DMS53 treated with DMSO at 0.1 percent for 48 hours (cell line): ENCODE results near the gene TNNI2.
"Not testable (repeated sequence)": the region's sequence is repeated elsewhere in the genome, so short reads cannot be mapped to it uniquely, and the experiment has no call there.

Experiments
- DNase-seq: peaks from one replicate; lab custom pipeline; 2025; ENCODE audit not compliant: unreplicated experiment; lab: John Stamatoyannopoulos, UW

TNNI2 gene

DNA sequence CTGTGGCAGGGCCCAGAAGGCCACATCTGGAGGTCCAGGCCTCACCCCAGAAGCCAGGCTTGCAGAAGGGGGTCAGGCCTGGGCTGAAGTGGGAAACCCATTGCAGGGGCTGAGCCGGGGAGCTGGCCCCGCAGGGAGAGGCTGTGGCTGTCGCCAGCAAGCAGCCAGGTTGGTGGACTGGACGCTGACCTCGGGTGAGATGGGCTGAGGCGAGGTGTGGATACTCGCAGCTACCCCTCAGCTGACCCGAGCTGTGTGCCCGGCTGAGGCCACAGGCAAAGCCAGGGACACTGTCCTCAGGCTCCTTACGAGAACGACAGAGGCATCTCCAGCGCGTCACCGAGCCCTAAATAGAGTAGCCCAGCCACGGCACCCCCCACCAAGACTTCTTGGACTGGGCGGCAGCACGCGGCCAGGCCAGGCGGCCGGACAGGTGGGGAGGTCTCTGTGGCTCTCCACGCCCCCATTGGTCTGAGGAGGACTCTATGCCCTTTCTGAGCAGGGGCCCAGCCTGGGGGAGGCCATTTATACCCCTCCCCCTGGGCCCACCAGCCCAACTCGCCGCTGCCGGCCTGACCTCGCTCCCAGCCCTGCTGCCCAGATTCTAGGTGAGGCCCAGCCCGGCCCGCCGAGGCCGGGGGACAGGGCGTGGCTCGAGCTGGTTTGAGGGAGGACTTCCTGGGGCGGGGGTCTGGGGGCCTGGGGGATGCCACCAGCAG is at the start of gene TNNI2:
Gene TNNI2, plus strand, starts transcription at position 556 of the 719 bp plus-strand sequence. CDS start 716 bp downstream, outside the sequence.
- DNase-seq = no peak

- no peak for DNase-seq
Measured at GRCh38 chr11:1791912-1792311, 46.9 kb upstream of the TNNI2 start.

GRCh38 chr11:1792461-1792860 is 46.3 kb upstream of the TNNI2 start:
- DNase-seq = no peak

DNA sequence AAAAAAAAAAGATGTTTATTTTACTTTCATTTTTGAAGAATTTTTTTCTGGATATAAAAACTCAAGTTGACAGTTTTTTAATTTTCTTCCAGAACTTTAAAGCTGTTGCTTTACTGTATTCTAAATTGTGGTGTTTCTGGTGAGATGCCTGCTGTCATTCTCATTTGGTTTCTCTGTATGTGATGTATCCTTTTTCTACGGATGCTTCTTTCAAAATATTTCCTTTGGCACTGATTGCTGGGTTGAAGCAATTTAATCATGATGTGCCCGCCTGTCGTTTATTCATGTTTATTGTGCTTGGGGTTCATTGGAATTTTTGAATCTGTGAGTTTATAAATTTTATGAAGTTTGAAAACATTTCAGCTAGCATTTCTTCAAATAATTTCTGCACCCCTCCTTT is 45.7 kb upstream of the TNNI2 start:
- no peak for DNase-seq

DNA sequence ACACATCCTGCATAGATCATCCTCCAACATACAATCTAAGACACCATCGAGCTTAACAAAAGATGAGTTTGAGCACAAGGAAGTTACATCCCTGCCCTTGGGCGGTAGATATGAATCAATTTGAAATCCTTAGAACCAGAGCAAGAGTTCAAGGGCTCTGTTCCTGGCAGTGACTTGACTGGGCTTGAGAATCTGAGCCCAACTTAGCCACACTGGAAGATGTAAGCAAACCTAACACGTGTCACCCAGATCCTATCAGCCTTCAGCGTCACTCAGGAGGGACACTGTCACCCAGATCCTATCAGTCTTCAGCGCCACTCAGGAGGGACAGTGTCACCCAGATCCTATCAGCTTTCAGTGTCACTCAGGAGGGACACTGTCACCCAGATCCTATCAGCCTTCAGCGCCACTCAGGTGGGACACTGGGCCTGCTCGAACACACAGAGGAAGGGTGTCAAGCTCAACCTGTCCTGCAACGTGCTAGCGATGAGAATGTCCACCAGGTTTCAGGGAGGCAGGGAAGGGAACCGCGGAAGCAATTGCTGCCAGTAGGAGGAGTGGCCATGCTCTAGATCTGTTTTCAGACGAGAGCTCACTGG is 42.3 kb upstream of the TNNI2 start:
- DNase-seq = no peak

GRCh38 chr11:1797391-1798125 is 41.2 kb upstream of the TNNI2 start:
- no peak for DNase-seq

GRCh38 chr11:1803246-1803645 is 35.5 kb upstream of the TNNI2 start:
- DNase-seq = no peak

GRCh38 chr11:1803835-1804519 is 34.8 kb upstream of the TNNI2 start:
- DNase-seq = not testable (repeated sequence)

DNA sequence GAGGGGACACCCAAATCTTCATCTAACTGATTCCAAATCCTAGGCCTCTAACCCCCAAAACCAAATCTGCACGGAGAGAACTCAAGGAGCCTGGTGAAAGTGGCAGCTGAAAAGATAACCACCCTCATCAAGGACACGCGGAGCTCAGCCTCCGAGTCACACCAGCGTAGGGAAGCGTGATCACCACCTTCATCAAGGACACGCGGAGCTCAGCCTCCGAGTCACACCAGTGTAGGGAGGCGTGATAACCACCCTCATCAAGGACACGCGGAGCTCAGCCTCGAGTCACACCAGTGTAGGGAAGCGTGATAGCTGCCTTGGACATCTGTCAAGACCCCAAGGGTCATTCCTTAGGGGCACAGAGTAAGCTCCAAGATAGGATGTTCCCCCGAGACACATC is 33.3 kb upstream of the TNNI2 start:
- no peak for DNase-seq

GRCh38 chr11:1807264-1807995 is 31.4 kb upstream of the TNNI2 start:
- DNase-seq = no peak

DNA sequence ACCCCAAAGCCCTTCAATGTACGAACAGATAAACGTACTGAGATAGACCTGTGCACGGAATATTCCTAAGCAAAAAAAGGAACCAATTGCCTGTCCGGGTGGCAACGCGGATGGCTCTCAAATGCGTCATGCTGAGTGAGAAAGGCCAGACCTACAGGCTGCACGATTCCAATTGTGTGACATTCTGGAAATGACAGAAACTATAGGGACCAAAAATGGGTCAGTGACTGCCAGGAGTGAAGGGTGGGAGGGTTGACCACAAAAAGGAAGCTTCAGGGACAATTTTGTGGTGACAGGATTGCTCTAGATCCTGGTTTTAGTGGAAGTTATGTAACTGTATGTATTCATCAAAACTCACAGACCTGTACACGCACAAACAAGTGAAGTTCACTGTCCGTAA is 28.0 kb upstream of the TNNI2 start:
- DNase-seq = no peak

DNA sequence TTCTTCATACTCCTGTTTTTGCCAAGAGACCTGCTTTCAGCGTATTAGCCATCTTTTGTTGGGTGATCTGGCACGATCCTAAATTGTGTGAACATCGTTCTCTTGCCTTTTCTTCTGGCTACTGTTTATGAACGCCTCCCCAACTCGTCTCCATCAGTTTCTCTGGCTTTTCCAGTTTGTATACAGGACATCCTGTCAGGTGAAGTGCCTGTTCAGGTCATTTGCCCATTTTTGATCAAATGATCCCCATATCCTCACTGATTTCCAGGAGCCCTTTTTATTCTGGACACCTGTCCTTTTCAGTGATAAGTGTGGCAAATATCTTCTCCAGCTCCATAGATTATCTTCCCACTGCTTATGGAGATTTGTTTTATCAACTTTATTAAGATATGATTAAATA is 26.5 kb upstream of the TNNI2 start:
- DNase-seq = no peak

- no peak for DNase-seq
Measured at GRCh38 chr11:1812801-1813200, 26.0 kb upstream of the TNNI2 start.

- DNase-seq = not testable (repeated sequence)
Measured at GRCh38 chr11:1813356-1813755, 25.4 kb upstream of the TNNI2 start.

DNA sequence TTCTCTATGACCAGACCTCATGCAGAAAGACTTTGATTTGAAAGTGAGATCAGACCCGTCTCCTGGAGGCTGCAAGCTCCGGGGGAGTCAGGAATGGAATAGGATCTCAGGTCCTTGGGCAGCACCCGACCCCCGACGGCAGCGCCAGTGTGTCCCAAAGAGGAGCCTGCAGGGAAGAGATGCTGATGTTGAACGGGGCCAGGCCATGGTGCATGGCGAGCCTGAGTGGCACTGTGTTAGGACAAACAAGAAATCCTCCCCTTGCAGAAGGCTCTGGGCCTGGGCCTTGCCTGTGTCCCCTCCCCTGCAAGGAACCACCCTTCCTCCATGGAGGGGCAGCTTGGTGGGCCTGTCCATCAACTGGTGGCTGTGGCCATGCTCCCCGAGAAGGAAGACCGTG is 24.1 kb upstream of the TNNI2 start:
- DNase-seq = no peak

- no peak for DNase-seq
Measured at GRCh38 chr11:1815311-1815710, 23.5 kb upstream of the TNNI2 start.

- DNase-seq = no peak
Measured at GRCh38 chr11:1815751-1816150, 23.0 kb upstream of the TNNI2 start.

DNA sequence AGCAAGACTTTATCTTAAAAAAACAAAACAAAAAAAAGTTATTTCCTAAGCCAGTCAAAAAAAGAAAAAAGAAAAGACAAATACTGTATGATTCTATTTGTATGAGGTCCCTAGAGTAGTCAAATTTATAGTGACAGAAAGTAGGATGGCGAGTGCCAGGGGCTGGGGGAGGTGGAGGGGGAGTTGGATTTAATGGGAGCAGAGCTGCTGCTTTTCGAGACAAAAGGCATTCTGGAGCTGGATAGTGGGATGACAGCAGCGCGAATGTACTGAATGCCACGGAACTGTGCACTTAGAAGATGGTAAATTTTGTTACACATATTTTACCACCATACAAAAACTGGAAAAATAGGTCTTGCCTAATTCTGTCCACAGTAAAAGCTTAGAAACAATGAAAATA is 21.8 kb upstream of the TNNI2 start:
- no peak for DNase-seq

- no peak for DNase-seq
Measured at GRCh38 chr11:1817511-1817910, 21.3 kb upstream of the TNNI2 start.

- DNase-seq = no peak
Measured at GRCh38 chr11:1819074-1819473, 19.7 kb upstream of the TNNI2 start.
